Right lobe of liver (tissue), 6 donors: ENCODE measurements around the gene LIPI. TPM values are rescaled to one million over a fixed set of nuclear protein-coding genes. Genes with fewer than 3 reads are reported as not detected.
"Not testable (repeated sequence)": the region's sequence is repeated elsewhere in the genome, so short reads cannot be mapped to it uniquely, and the experiment has no call there.

Source experiments
- ATAC-seq, 4 donors: fragments of 200-7000 bp; cut with Tn5 transposase; one replicate each; pipeline ENCODE4 v1.9.1; 2020; ENCODE audit warnings: mild to moderate bottlenecking in 4 of 4, moderate library complexity in 4 of 4
- DNase-seq, 3 donors: peaks; one replicate each; pipeline ENCODE4 v3.0.0-alpha.2; 2020
- H3K27ac ChIP-seq, 3 donors: fragments of 200-600 bp; one replicate each; pipeline ENCODE4 v1.8.0; 2022
- H3K27me3 ChIP-seq, 2 donors: fragments of 200-600 bp; one replicate each; pipeline ENCODE4 v1.8.0; 2022
- H3K36me3 ChIP-seq, 4 donors: fragments of 200-600 bp; sonication (generic) in 1 of 4; one replicate each; pipeline versions ENCODE4 v1.5.1 to v1.8.0; 2017 to 2022; ENCODE audit warnings: control low read depth in 1 of 4
- H3K4me1 ChIP-seq, 4 donors: fragments of 200-600 bp; sonication (generic) in 1 of 4; one replicate each; pipeline versions ENCODE4 v1.5.1 to v1.8.0; 2017 to 2022; ENCODE audit warnings: control low read depth in 1 of 4
- H3K4me3 ChIP-seq, 3 donors: fragments of 200-600 bp; one replicate each; pipeline ENCODE4 v1.8.0; 2022
- H3K9me3 ChIP-seq, 4 donors: fragments of 200-600 bp; sonication (generic) in 1 of 4; one replicate each; pipeline versions ENCODE4 v1.5.1 to v1.8.0; 2017 to 2022; ENCODE audit warnings: control low read depth in 1 of 4
- POLR2A ChIP-seq: fragments of 450-650 bp; IDR thresholded peaks from one replicate; pipeline ENCODE4 v1.6.1; 2017; ENCODE audit warnings: antibody characterized with exemption, mild to moderate bottlenecking
- WGBS: methylation state at CpG from one replicate; pipeline ENCODE4 v1.1.6; 2018; ENCODE audit warnings: low coverage, low lambda C conversion rate; ENCODE audit not compliant: insufficient coverage; ENCODE audit errors: missing lambda C conversion rate; 5-methylcytosine and 5-hydroxymethylcytosine counted together
- intact Hi-C, 2 donors: fragments of 100-400 bp; cut with DNase I; formaldehyde crosslinking; loops; one replicate each; pipeline versions ENCODE4 v1.11.2 to v1.14.1; 2022
- total RNA-seq, 6 experiments: library from RNA; depleted of rRNA in 2 of 6; stranded (reverse); fragments of >200 nt in 2 of 6; fragmentation: NEBNext Ultra II Directional in 3 of 6; extraction: Animal tissue kit (Norgen Biotek cat#: 25700) in 3 of 6; gene quantifications; one replicate each; pipeline versions ENCODE4 v1.1.0 to v1.2.4, GENCODE V29; 2016 to 2023
- TF ChIP-seq, protein P1 (sequence below), 4 donors: fragments of 200-600 bp in 3 of 4; fragments of 450-650 bp in 1 of 4; IDR thresholded peaks; one replicate each; pipeline versions ENCODE4 v1.5.1 to v1.8.0; 2016 to 2022; ENCODE audit warnings: antibody characterized with exemption in 4 of 4, mild to moderate bottlenecking in 2 of 4
- donor health status: DM: no; HTN: yes; CAD: no.
- donor health status: DM: no; HTN: no; CAD: no.
- donor health status: DM: no; HTN: no; CAD: no.
- donor health status: DM: no; HTN: yes; CAD: no.
- donor health status: DM: no; HTN: yes; CAD: no.

The LIPI gene
- total RNA-seq, 6 experiments from 2014 or later, result not detected

DNA sequence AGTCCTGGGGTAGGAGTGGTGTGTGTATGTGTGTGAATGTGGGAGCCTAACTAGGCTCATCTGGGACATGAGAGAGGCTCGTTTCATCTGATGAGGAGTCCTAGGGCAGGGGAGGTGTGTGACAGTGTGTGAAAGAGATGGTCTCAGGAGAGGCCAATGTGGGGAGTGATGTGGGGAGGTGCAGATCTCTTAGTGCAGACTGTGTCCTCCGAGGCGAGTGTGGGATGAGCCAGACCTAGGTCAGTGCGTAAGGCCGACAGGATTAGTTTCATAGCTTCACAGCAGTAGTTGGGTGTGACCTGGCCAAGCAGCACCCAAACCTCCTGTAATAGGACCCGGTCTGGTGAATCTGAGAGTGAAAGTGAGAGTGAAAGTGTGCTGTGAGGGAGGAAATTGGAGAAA, 94.7 kb downstream of the LIPI start:
- Histone ChIP-seq H3K9me3 (no peaks in the 10 kb centered on the region), H3K4me3 (no peak overlapping the region), H3K27me3 (no peaks in the 10 kb centered on the region), H3K36me3 (no peaks in the 10 kb centered on the region), H3K4me1 (no peaks in the 10 kb centered on the region), H3K27ac (no peak overlapping the region)
- TF ChIP-seq, protein P1, sequence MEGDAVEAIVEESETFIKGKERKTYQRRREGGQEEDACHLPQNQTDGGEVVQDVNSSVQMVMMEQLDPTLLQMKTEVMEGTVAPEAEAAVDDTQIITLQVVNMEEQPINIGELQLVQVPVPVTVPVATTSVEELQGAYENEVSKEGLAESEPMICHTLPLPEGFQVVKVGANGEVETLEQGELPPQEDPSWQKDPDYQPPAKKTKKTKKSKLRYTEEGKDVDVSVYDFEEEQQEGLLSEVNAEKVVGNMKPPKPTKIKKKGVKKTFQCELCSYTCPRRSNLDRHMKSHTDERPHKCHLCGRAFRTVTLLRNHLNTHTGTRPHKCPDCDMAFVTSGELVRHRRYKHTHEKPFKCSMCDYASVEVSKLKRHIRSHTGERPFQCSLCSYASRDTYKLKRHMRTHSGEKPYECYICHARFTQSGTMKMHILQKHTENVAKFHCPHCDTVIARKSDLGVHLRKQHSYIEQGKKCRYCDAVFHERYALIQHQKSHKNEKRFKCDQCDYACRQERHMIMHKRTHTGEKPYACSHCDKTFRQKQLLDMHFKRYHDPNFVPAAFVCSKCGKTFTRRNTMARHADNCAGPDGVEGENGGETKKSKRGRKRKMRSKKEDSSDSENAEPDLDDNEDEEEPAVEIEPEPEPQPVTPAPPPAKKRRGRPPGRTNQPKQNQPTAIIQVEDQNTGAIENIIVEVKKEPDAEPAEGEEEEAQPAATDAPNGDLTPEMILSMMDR (IDR thresholded peaks at IDR 0.05), result no peak
- no peak for TF ChIP-seq POLR2A
- intact Hi-C loops, result no loop called here
- ATAC-seq (no peak), DNase-seq (no peak)
- WGBS, result 77% methylated on average over 5 of the region's 6 CpGs

DNA sequence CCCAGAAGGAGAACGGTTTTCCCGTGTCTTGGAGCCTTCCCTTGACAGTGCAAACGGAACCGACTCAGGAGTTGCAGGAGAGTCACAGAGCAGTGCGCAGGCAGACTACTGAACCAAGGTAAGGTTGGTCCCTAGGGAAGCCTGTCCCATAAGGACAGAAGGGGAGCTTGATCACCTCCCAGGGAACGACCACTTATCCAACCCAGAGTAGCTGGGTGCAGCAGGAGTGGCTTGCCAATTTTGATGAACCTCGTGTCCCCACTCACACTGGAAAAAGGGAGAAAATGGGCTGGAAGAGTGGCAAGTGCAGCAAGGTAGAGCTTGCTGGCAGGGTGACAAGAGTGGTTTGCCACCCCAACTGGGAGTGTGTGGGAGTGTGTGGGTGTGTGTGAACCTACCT, 95.1 kb downstream of the LIPI start:
- intact Hi-C loops, result no loop called here
- 58% methylated on average over 3 of the region's 7 CpGs for WGBS
- TF ChIP-seq POLR2A, result no peak
- TF ChIP-seq, protein P1 (IDR thresholded peaks at IDR 0.05), result no peak
- DNase-seq (no peak), ATAC-seq (no peak)
- H3K9me3 ChIP-seq, result no peaks in the 10 kb centered on the region
- H3K4me1 ChIP-seq, result no peaks in the 10 kb centered on the region
- H3K27ac ChIP-seq, result no peak overlapping the region
- no peak overlapping the region for H3K4me3 ChIP-seq
- H3K27me3 ChIP-seq, result no peaks in the 10 kb centered on the region
- no peaks in the 10 kb centered on the region for H3K36me3 ChIP-seq

DNA sequence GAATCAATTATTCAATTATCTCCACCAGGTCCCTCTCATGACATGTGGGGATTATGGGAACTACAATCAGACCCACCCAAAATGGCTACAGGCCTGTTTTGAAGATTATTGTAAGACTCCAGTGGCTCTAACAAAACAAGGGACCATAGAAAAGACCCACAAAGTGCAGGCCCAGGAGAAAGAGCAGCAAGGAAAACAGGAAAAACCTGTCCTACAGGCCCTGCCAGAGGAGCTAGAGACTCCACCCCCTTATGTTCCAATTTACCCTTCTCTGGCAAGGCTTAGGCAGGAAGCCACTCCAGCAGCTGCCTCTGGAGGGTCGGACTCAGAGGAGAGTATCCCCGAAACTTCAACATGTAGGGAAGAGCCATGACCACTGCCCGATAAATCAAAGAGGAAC, 96.5 kb downstream of the LIPI start:
- no peak for DNase-seq

DNA sequence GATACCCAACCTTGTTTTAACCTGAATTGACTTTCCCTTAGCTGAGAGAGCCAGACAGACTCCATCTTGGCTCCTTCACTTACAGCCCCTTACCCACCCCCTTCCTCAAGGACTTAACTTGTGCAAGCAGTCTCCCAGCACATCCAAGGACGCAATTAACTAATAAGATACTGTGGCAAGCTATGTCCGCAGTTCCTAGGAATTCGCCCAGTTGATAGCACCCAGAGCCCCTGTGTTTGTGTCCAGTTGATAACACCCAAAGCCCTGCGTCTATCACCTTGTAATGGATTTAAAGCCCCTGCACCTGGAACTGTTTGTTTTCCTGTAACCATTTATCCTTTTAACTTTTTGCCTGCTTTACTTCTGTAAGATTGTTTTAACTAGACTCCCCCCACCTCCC, 106.2 kb downstream of the LIPI start:
- DNase-seq, H3K36me3 ChIP-seq, intact Hi-C loops, ATAC-seq, H3K4me1 ChIP-seq, H3K4me3 ChIP-seq, H3K27me3 ChIP-seq, H3K27ac ChIP-seq, H3K9me3 ChIP-seq: not testable (repeated sequence)
- 23% methylated on average over 2 of the region's 4 CpGs for WGBS

More for the DNA sequence above, 96.5 kb downstream of the LIPI start:
- no peak for TF ChIP-seq POLR2A
- TF ChIP-seq, protein P1 (IDR thresholded peaks at IDR 0.05), result no peak
- intact Hi-C loops, result no loop called here
- no peaks in the 10 kb centered on the region for H3K4me1 ChIP-seq
- no peak overlapping the region for H3K27ac ChIP-seq
- H3K9me3 ChIP-seq, result no peaks in the 10 kb centered on the region
- H3K4me3 ChIP-seq, result no peak overlapping the region
- H3K36me3 ChIP-seq, result no peaks in the 10 kb centered on the region
- H3K27me3 ChIP-seq, result no peaks in the 10 kb centered on the region
- 89% methylated on average over 3 of the region's 3 CpGs for WGBS
- ATAC-seq, result no peak

DNA sequence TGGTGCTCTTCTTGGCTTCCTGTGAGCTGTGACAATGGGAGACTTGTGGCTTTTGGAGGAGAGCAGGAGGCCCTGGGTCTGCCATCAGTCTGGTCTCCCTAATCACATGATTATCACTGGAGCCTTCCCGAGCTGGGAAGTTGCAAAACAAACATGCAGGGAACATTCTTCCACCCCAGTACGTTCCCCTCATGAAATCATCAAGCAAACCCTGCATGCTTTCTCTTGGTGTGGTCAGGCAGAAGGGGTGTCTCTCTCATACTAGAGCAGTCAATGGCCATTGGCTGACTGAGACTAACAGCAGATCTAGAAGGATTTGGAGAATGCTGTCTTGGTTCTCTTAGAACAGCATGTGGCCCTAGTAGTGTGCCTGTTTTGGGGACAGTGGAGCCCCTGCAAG, 111.2 kb downstream of the LIPI start:
- Histone ChIP-seq H3K4me1 (no peaks in the 10 kb centered on the region), H3K9me3 (no peaks in the 10 kb centered on the region), H3K4me3 (no peak overlapping the region), H3K36me3 (no peaks in the 10 kb centered on the region), H3K27ac (no peak overlapping the region), H3K27me3 (no peaks in the 10 kb centered on the region)
- WGBS, result no CpG with 5 or more reads among the region's 2 CpGs
- intact Hi-C loops, result no loop called here
- DNase-seq, result no peak
- ATAC-seq, result no peak
- TF ChIP-seq POLR2A, result no peak
- TF ChIP-seq, protein P1 (IDR thresholded peaks at IDR 0.05), result no peak
